Dedifferentiated amniotic fluid mesenchymal stem cell (primary cell): ENCODE measurements around the gene OLFML3.
A peak's percentile ranks its signal among the peaks of the same experiment; 100 is the strongest.

Experiments used
- DNase-seq: peaks from one replicate; pipeline ENCODE4 v3.0.0-alpha.2; 2016; ENCODE audit errors: extremely low spot score

OLFML3 gene, protein sequence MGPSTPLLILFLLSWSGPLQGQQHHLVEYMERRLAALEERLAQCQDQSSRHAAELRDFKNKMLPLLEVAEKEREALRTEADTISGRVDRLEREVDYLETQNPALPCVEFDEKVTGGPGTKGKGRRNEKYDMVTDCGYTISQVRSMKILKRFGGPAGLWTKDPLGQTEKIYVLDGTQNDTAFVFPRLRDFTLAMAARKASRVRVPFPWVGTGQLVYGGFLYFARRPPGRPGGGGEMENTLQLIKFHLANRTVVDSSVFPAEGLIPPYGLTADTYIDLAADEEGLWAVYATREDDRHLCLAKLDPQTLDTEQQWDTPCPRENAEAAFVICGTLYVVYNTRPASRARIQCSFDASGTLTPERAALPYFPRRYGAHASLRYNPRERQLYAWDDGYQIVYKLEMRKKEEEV

DNA sequence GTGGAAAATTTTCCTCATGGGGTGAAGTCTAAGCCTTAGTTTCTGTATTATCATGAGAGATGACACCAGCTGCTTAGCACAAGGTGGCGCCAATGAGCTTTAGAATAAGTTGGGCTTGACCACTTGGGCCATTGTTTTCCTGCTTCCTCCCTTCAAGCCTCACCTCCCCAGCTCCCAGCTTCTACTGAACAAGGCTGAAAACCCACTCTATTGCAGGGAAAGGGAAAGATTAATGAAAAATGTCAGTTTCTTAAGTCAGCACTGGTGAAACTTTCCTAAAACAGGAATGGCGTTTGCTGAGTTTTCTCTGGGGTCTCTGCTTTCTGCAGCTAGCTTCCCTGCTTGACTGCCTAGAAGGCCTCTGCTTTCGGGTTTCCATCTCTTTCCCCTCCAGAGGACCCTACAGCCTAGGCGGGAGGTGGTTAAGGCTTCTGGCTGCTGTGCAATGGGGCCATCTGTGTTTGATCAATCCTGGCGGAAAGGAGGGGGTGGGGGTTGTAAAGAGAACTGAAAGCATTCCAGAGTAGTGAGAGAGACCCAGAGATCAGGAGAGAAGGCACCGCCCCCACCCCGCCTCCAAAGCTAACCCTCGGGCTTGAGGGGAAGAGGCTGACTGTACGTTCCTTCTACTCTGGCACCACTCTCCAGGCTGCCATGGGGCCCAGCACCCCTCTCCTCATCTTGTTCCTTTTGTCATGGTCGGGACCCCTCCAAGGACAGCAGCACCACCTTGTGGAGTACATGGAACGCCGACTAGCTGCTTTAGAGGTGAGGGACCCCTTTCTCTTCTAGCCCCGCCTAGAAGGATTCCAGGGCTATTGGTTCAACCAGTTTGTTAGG is at the start of gene OLFML3:
OLFML3 (plus strand) TSS at position 612 of the 840 bp plus-strand sequence; CDS start at position 655, 43 bp downstream.
- DNase-seq: peak; percentile 97

DNA sequence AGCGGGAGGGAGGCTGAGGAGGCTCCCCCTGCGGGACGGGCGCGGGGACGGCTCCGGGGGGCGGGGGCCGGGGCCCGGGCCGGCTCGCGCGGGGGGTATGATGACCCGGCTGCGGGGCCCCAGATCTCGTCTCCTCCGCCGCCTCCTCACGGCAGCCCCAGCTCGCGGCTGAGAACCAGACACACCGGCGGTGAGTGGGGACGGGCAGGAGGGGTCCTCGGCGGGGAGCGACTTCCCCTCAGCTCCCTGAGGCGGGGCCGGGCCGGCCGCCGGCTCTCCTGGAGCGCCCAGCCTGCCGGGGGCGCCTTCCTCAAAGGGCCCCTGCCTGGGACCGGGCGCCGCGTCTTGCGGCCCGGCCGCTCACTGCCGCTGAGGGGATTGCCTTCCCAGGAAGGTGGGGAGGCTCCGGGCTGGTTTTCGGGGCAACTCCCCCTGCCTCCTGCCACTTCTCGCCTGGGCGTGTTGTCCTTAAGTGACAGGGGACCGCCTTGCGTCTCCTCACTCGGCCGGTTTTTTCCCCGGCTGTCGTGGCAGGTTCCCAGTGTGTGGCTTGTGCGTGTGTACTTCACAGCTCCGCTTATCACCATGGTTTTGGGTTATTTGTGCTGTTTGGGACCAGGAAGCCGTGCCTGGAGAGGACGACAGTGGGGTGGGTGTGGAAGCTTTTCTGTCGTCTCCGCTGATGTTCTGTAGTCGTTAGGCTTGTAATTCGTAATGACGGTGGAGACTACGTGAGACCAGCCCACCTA is 49.4 kb upstream of the OLFML3 start:
- DNase-seq: no peak

DNA sequence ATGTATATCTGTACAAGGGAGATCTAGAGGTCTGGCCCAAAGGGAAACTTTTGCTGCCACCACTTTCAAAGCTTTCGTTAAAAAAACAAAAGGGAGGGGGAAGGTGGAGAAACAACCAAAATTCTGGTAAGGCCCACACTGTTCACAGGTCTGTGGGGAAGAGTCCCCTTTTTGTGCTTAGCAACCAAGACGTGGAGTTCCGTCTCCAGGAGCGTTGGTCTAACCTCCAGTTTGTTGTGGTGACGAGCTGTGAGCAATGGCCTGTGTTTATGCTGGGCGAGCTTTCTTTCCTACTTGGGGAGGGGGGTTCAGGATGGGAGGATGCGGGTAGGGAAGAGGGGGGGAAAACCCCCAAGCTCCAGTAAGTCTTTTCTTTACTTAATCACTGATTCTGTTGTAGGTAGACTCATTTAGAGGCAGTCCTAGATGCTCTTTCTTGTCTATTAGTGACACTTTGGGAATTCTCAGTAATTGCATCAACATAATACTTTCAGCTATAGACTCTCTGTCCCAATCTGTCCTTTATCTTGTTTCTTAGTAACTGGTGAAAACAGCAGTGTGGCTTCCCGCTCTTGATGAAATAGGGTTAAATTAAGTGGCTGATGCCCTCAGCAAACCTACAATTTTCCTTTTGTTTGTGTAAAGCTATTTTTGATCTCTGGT is 48.6 kb upstream of the OLFML3 start:
- peak; percentile 22 for DNase-seq

DNA sequence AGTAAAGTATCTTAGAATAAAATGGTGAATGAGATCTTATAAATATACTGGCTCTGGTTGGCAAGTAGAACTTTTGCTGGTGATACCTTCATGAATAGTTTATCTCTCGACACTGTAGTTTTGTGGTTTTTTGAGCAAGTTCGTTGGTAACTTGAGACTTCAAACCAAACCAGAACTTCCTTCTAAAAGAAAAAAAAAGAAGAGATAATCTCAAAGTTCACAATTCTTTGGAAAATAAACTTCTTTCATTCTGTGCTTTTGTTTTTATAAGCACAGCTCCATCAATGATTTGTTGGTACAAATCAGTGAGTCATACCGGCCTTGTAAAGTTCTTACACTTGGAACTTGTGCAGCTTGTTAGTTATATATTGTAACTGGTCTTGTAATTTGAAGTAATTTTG is 47.8 kb upstream of the OLFML3 start:
- DNase-seq: peak; percentile 24

DNA sequence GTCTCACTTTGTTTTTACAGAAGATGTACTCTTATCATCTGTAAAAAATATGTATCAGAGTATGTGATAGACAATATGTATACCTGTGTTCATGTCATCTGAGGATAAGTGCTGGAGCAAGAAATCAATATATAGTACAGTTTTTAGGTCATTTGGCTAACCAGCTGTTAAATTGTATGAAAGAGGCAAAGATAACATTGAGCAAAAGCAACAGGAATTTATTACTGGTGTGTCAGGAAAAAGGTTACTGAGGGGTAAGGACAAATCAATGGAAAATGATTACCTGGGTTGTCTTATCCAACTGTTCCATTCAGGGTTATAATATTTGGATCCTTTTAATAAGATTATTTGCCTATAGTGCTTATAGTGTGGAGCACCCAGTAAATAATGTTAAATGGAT is 45.3 kb upstream of the OLFML3 start:
- DNase-seq: no peak

GRCh38 chr1:113934511-113935055 is 44.7 kb upstream of the OLFML3 start:
- DNase-seq: no peak

DNA sequence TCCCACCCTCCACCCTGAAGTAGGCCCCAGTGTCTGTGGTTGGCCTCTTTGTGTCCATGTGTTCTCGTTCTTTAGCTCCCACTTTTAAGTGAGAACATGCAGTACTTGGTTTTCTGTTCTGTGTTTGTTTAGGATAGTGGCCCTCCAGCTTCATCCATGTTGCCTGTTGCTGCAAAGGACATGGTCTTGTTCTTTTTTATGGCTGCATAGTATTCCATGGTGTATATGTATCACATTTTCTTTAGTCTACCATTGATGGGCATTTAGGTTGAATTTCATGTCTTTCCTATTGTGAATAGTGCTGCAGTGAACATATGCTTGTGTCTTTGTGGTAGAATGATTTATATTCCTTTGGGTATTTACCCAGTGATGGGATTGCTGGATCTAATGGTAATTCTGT is 44.1 kb upstream of the OLFML3 start:
- no peak for DNase-seq

DNA sequence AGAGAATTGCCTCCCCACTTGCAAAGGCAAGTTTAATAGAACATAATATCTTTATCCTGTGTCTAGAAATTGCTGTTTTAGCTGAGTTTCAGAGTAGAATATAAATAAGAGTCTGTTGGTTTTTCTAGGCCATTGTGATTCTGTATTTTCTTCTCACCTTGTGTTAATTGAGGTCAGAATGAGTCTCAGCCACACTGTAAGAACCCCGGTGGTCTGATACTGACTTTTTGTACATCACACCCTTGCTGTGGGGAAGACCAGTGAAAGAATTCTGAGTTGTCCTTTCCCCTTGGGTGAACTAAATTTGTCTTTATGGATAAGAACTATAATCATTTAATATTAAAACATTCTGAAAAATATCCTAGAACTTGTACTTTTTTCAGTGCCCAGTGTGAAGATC is 43.3 kb upstream of the OLFML3 start:
- DNase-seq: no peak

DNA sequence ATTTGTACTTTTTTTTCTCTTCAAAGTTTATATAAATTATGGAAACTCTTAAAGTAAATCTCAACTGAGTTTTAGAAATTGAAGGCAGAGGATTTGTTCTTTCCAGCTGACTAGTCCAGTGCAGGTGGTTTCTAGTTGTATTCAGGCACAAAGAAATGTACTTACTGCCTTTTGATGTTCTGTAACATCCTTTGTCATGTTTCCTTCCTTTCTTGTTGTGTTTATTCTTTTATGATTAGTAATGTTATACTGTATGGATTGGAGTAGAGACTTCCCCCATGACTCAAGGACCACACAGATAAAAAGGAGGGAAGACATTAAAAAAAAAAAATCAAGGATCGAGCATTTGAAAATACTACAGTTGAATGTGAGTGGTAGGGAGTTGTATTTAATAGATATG is 42.1 kb upstream of the OLFML3 start:
- DNase-seq: no peak

GRCh38 chr1:113938192-113938591 is 41.1 kb upstream of the OLFML3 start:
- DNase-seq: no peak

DNA sequence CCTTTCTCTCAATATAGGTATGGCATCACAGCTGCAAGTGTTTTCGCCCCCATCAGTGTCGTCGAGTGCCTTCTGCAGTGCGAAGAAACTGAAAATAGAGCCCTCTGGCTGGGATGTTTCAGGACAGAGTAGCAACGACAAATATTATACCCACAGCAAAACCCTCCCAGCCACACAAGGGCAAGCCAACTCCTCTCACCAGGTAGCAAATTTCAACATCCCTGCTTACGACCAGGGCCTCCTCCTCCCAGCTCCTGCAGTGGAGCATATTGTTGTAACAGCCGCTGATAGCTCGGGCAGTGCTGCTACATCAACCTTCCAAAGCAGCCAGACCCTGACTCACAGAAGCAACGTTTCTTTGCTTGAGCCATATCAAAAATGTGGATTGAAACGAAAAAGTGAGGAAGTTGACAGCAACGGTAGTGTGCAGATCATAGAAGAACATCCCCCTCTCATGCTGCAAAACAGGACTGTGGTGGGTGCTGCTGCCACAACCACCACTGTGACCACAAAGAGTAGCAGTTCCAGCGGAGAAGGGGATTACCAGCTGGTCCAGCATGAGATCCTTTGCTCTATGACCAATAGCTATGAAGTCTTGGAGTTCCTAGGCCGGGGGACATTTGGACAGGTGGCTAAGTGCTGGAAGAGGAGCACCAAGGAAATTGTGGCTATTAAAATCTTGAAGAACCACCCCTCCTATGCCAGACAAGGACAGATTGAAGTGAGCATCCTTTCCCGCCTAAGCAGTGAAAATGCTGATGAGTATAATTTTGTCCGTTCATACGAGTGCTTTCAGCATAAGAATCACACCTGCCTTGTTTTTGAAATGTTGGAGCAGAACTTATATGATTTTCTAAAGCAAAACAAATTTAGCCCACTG is 38.7 kb upstream of the OLFML3 start:
- DNase-seq: no peak

DNA sequence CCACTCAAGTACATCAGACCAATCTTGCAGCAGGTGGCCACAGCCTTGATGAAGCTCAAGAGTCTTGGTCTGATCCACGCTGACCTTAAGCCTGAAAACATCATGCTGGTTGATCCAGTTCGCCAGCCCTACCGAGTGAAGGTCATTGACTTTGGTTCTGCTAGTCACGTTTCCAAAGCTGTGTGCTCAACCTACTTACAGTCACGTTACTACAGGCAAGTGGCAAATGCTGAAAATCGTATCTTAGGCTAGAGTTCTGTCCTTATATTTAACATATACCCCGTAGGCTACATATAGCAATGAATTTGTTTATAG is 38.1 kb upstream of the OLFML3 start:
- DNase-seq: no peak

- no peak for DNase-seq
These were observed 36.7 kb upstream of the OLFML3 start for GRCh38 chr1:113942527-113942926.

- DNase-seq: no peak
These were observed 36.1 kb upstream of the OLFML3 start for GRCh38 chr1:113943028-113943811.

DNA sequence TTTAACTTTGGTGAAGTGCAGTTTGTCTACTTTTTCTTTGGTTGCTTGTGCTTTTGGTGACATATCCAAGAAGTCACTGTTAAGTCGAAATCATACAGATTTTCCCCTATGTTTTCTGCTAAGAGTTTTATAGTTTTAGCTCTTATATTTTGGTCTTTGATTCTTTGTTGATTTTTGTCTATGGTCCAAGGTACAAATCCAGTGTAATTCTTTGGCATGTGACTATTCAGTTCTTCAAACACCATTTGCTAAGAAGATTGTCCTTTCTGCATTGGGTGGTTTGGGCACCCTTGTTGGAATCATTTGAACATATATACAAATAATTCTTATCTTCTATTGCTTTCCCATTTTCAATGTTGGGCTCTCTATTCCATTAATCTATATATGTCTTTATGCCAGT is 33.9 kb upstream of the OLFML3 start:
- DNase-seq: no peak

DNA sequence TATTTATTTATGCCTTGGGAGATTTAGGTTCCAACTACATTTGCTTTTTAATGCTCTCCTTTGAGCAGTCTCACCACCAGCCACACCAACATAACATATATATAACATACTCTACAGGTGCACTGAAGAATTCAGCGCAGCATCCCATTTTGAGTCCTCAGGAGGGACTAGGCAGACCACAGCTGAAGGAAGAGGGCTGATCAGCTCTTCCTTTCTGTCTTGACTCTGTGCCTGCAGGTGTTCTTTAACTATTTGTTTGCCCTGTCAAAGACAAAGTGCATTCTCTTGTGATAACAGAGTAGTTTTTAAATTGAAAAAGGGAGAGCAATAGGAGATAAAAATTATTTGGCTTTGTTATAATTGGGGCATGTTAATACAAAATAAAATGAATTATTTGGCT is 33.2 kb upstream of the OLFML3 start:
- no peak for DNase-seq

DNA sequence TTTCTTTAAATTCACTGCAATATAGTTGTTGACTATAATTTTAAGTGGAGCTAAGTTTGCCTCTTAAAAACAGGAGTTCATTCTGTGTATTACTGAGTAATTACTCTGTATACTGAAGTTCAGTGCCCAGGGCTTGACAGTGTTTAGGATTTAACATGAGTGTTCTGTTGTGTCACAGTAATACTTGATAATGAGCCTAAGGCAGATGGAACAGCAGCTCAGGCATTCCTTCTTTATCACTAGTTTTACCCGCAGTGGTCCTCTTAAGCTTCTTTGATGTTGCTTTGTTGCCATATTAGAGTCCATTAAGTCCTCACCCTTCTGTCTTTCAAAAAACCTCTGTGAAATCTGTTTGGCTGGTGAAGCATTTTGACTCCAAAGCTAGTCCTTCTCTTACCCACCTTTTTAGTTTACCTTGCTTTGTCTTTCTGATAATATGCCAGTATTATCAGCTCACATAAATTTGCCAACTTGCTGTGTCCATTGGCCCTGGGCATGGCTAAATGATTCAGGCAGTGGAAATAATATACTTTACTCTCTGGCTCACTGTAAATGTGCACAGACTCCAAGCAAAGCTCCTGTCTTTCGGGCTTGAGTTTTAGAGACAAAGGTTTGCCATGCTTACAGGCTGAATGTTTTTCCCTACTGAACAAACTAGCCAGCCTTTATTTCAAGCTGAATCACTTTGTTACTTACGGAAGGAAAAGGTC is 32.4 kb upstream of the OLFML3 start:
- no peak for DNase-seq

- no peak for DNase-seq
These were observed 31.7 kb upstream of the OLFML3 start for GRCh38 chr1:113947388-113948107.
